ENCODE data around the gene LLPH. TPM values are rescaled to one million over a fixed set of nuclear protein-coding genes. Genes with fewer than 3 reads are reported as not detected.

LLPH gene
- polyA plus RNA-seq, 1 of the 3 experiments (the other 2 are of a cell fraction) = 7.4 TPM

DNA sequence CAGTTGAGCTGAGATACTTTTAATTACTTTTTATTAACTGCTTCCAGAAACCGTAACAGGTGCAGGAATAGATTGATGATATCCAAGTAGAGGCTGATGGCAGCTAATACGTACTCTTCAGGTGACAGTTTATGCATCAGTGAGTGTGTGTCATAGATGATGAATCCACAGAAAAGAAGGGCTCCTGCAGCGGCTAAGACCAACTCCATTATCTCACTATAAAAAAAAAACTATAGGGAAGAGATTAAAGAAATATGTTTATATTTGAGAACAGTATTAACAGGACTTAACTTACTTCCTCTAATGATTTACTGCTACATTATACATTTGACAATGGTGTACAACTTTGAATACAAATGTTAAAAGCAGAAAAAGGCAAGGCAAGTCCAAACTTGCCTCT, 7.4 kb upstream of the LLPH start:
- no peak overlapping the region for H3K9ac ChIP-seq
- H3K27ac ChIP-seq (ENCODE audit: low read depth in 2 of 2, low read length in 1 of 2) = no peak overlapping the region
- H3K4me2 ChIP-seq = no peak overlapping the region
- CTCF ChIA-PET = interaction anchor here (1.1 to 1.3 kb wide), 2 partner anchors 13 to 21 kb away, joined by 3 read pairs; no protein-coding TSS in a partner anchor
- peaks cover 13% of the 10 kb centered on the region; the same call in 1 of the 2 replicates for H3K79me2 ChIP-seq (ENCODE audit: insufficient read depth)
- H4K20me1 ChIP-seq (ENCODE audit: insufficient read depth) = no peaks in the 10 kb centered on the region
- WGBS (ENCODE audit: low lambda C conversion rate) = 99% methylated on average over 3 of the region's 3 CpGs
- peaks cover 0 to under 1% of the 10 kb centered on the region in 2 experiments; a peak in 1 of 4 replicates for H3K4me1 ChIP-seq (ENCODE audit: control insufficient read depth in 1 of 2, insufficient read depth in 2 of 2, low read depth in 1 of 2, low read length in 1 of 2)
- H3F3A ChIP-seq (replicated peaks; ENCODE audit: insufficient read depth) = peaks cover 24% of the 10 kb centered on the region
- H3K9me3 ChIP-seq = peaks cover 38% of the 10 kb centered on the region
- no peaks in the 10 kb centered on the region for H3K27me3 ChIP-seq (ENCODE audit: insufficient read depth)
- no peak overlapping the region for H2AFZ ChIP-seq (ENCODE audit: low read depth)
- no peaks in the 10 kb centered on the region for H3K9me2 ChIP-seq
- POLR2A ChIA-PET = no interaction called here
- no peak for DNase-seq
- TF ChIP-seq FOXJ3 (CRISPR knock-in tag; IDR thresholded peaks at IDR 0.05) = no peak
- no peak for TF ChIP-seq RFX5 (IDR thresholded peaks at IDR 0.05; ENCODE audit: low read length)
- no peak for TF ChIP-seq GATA2 (CRISPR knock-in tag; IDR thresholded peaks at IDR 0.05)
- TF ChIP-seq RXRA (IDR thresholded peaks at IDR 0.05; ENCODE audit: borderline replicate concordance, low read depth) = no peak
- no peak for TF ChIP-seq EZH2phosphoT487 (IDR thresholded peaks at IDR 0.05; ENCODE audit: borderline replicate concordance, low read depth)
- TF ChIP-seq, protein P1, sequence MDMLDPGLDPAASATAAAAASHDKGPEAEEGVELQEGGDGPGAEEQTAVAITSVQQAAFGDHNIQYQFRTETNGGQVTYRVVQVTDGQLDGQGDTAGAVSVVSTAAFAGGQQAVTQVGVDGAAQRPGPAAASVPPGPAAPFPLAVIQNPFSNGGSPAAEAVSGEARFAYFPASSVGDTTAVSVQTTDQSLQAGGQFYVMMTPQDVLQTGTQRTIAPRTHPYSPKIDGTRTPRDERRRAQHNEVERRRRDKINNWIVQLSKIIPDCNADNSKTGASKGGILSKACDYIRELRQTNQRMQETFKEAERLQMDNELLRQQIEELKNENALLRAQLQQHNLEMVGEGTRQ (IDR thresholded peaks at IDR 0.05; ENCODE audit: borderline replicate concordance, low read depth, low read length) = no peak
- no peak for TF ChIP-seq TCF12 (IDR thresholded peaks at IDR 0.05)
- TF ChIP-seq, protein P2, sequence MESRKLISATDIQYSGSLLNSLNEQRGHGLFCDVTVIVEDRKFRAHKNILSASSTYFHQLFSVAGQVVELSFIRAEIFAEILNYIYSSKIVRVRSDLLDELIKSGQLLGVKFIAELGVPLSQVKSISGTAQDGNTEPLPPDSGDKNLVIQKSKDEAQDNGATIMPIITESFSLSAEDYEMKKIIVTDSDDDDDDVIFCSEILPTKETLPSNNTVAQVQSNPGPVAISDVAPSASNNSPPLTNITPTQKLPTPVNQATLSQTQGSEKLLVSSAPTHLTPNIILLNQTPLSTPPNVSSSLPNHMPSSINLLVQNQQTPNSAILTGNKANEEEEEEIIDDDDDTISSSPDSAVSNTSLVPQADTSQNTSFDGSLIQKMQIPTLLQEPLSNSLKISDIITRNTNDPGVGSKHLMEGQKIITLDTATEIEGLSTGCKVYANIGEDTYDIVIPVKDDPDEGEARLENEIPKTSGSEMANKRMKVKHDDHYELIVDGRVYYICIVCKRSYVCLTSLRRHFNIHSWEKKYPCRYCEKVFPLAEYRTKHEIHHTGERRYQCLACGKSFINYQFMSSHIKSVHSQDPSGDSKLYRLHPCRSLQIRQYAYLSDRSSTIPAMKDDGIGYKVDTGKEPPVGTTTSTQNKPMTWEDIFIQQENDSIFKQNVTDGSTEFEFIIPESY (IDR thresholded peaks at IDR 0.05; ENCODE audit: borderline replicate concordance, low read depth) = no peak
- no peak for TF ChIP-seq FOXM1 (IDR thresholded peaks at IDR 0.05; ENCODE audit: low read depth)
- TF ChIP-seq, protein P3, sequence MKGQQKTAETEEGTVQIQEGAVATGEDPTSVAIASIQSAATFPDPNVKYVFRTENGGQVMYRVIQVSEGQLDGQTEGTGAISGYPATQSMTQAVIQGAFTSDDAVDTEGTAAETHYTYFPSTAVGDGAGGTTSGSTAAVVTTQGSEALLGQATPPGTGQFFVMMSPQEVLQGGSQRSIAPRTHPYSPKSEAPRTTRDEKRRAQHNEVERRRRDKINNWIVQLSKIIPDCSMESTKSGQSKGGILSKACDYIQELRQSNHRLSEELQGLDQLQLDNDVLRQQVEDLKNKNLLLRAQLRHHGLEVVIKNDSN (IDR thresholded peaks at IDR 0.05; ENCODE audit: borderline replicate concordance, low read depth) = no peak
- TF ChIP-seq TAF1 (IDR thresholded peaks at IDR 0.05; ENCODE audit: borderline replicate concordance, low read depth, low read length) = no peak
- TF ChIP-seq CHD2 (IDR thresholded peaks at IDR 0.05; ENCODE audit: low read length, partially characterized antibody) = no peak
- TF ChIP-seq, protein P4, sequence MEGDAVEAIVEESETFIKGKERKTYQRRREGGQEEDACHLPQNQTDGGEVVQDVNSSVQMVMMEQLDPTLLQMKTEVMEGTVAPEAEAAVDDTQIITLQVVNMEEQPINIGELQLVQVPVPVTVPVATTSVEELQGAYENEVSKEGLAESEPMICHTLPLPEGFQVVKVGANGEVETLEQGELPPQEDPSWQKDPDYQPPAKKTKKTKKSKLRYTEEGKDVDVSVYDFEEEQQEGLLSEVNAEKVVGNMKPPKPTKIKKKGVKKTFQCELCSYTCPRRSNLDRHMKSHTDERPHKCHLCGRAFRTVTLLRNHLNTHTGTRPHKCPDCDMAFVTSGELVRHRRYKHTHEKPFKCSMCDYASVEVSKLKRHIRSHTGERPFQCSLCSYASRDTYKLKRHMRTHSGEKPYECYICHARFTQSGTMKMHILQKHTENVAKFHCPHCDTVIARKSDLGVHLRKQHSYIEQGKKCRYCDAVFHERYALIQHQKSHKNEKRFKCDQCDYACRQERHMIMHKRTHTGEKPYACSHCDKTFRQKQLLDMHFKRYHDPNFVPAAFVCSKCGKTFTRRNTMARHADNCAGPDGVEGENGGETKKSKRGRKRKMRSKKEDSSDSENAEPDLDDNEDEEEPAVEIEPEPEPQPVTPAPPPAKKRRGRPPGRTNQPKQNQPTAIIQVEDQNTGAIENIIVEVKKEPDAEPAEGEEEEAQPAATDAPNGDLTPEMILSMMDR (IDR thresholded peaks at IDR 0.05) = no peak
- no peak for TF ChIP-seq EP300 (IDR thresholded peaks at IDR 0.05; ENCODE audit: borderline replicate concordance in 1 of 2, low read depth in 1 of 2, low read length in 1 of 2)
- TF ChIP-seq JUND (IDR thresholded peaks at IDR 0.05) = no peak
- TF ChIP-seq NRF1 (IDR thresholded peaks at IDR 0.05; ENCODE audit: low read depth, low read length) = no peak
- no peak for TF ChIP-seq TEAD4 (IDR thresholded peaks at IDR 0.05; ENCODE audit: borderline replicate concordance, insufficient read depth)
- TF ChIP-seq, protein P5, sequence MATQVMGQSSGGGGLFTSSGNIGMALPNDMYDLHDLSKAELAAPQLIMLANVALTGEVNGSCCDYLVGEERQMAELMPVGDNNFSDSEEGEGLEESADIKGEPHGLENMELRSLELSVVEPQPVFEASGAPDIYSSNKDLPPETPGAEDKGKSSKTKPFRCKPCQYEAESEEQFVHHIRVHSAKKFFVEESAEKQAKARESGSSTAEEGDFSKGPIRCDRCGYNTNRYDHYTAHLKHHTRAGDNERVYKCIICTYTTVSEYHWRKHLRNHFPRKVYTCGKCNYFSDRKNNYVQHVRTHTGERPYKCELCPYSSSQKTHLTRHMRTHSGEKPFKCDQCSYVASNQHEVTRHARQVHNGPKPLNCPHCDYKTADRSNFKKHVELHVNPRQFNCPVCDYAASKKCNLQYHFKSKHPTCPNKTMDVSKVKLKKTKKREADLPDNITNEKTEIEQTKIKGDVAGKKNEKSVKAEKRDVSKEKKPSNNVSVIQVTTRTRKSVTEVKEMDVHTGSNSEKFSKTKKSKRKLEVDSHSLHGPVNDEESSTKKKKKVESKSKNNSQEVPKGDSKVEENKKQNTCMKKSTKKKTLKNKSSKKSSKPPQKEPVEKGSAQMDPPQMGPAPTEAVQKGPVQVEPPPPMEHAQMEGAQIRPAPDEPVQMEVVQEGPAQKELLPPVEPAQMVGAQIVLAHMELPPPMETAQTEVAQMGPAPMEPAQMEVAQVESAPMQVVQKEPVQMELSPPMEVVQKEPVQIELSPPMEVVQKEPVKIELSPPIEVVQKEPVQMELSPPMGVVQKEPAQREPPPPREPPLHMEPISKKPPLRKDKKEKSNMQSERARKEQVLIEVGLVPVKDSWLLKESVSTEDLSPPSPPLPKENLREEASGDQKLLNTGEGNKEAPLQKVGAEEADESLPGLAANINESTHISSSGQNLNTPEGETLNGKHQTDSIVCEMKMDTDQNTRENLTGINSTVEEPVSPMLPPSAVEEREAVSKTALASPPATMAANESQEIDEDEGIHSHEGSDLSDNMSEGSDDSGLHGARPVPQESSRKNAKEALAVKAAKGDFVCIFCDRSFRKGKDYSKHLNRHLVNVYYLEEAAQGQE (IDR thresholded peaks at IDR 0.05; ENCODE audit: low read depth, low read length) = no peak
- H3K4me3 ChIP-seq (ENCODE audit: low read depth in 2 of 2, low read length in 1 of 2) = no peak overlapping the region
- peaks cover 46 to 73% of the 10 kb centered on the region in 2 experiments for H3K36me3 ChIP-seq (replicated peaks in 1 of 2; ENCODE audit: control insufficient read depth in 1 of 2, insufficient read depth in 2 of 2, low read length in 1 of 2)

Measured in SK-N-SH (cell line).